Lower leg skin (tissue), 4 donors: ENCODE data around the gene PTK7. TPM values are rescaled to one million over a fixed set of nuclear protein-coding genes. Genes with fewer than 3 reads are reported as not detected.
"Not testable (repeated sequence)": the region's sequence is repeated elsewhere in the genome, so short reads cannot be mapped to it uniquely, and the experiment has no call there.

Source experiments
- DNase-seq, 2 donors: peaks; one replicate each; pipeline ENCODE4 v3.0.0-alpha.2; 2019; ENCODE audit warnings: low spot score in 2 of 2
- H3K4me3 ChIP-seq: fragments of 200-600 bp; sonication (generic); 2 replicates; pipeline ENCODE4 v1.5.1; 2017; ENCODE audit warnings: mild to moderate bottlenecking, low read depth; ENCODE audit not compliant: poor library complexity, severe bottlenecking
- CTCF ChIP-seq, 3 donors: fragments of 450-650 bp; IDR thresholded peaks; one replicate each; pipeline ENCODE4 v1.5.1; 2016; ENCODE audit warnings: antibody characterized with exemption in 3 of 3, mild to moderate bottlenecking in 3 of 3, moderate library complexity in 2 of 3
- POLR2A ChIP-seq, 2 donors: fragments of 450-650 bp; IDR thresholded peaks; one replicate each; pipeline ENCODE4 v1.6.1; 2016 to 2017; ENCODE audit warnings: antibody characterized with exemption in 2 of 2, mild to moderate bottlenecking in 1 of 2, moderate library complexity in 1 of 2
- WGBS, 2 donors: methylation state at CpG; one replicate each; pipeline ENCODE4 v1.1.5; 2018; 5-methylcytosine and 5-hydroxymethylcytosine counted together
- intact Hi-C: fragments of 100-400 bp; cut with DNase I; formaldehyde crosslinking; loops from one replicate; pipeline ENCODE4 v1.15.0; 2023; ENCODE audit warnings: low total_unique reads
- total RNA-seq, 4 donors: library from RNA; depleted of rRNA; stranded (reverse); fragments of >200 nt; gene quantifications; one replicate each; pipeline ENCODE4 v1.1.0, GENCODE V29; 2016

PTK7 gene
- total RNA-seq, 4 donors from 2014 or later: 40.9 to 51.9 (median 49.7) TPM

GRCh38 chr6:43107344-43108062 is 31.4 kb downstream of the PTK7 start:
- no peak for TF ChIP-seq POLR2A (IDR thresholded peaks at IDR 0.05)
- TF ChIP-seq CTCF (IDR thresholded peaks at IDR 0.05): no peak
- no peak for DNase-seq
- intact Hi-C loops: no loop called here
- no peak overlapping the region for H3K4me3 ChIP-seq
- WGBS, 2 donors: 92 to 95% methylated on average over 12 of the region's 12 CpGs

- no peak for TF ChIP-seq POLR2A (IDR thresholded peaks at IDR 0.05)
- no peak for TF ChIP-seq CTCF (IDR thresholded peaks at IDR 0.05)
- 51% methylated on average over 12 of the region's 12 CpGs for WGBS, 2 donors
- DNase-seq: no peak
- no peak overlapping the region for H3K4me3 ChIP-seq
- intact Hi-C loops: no loop called here
These were observed 37.5 kb downstream of the PTK7 start for GRCh38 chr6:43113431-43114260.

GRCh38 chr6:43115365-43115764 is 39.3 kb downstream of the PTK7 start:
- intact Hi-C loops: no loop called here
- TF ChIP-seq CTCF (IDR thresholded peaks at IDR 0.05): no peak
- TF ChIP-seq POLR2A (IDR thresholded peaks at IDR 0.05): no peak
- no peak overlapping the region for H3K4me3 ChIP-seq
- 65% methylated on average over 6 of the region's 6 CpGs for WGBS, 2 donors
- no peak for DNase-seq

GRCh38 chr6:43117466-43117865 is 41.4 kb downstream of the PTK7 start:
- intact Hi-C loops, H3K4me3 ChIP-seq, DNase-seq: not testable (repeated sequence)
- 93 to 94% methylated on average over 8 of the region's 8 CpGs for WGBS, 2 donors

- TF ChIP-seq CTCF (IDR thresholded peaks at IDR 0.05): no peak
- no peak for TF ChIP-seq POLR2A (IDR thresholded peaks at IDR 0.05)
- intact Hi-C loops: no loop called here
- DNase-seq: no peak
- 81 to 93% methylated on average over 4 of the region's 4 CpGs for WGBS, 2 donors
- H3K4me3 ChIP-seq: no peak overlapping the region
These were observed 43.4 kb downstream of the PTK7 start for GRCh38 chr6:43119482-43119881.

GRCh38 chr6:43120101-43120763 is 44.1 kb downstream of the PTK7 start:
- 85 to 90% methylated on average over 9 of the region's 9 CpGs for WGBS, 2 donors
- TF ChIP-seq POLR2A (IDR thresholded peaks at IDR 0.05) (no peak), CTCF (IDR thresholded peaks at IDR 0.05) (no peak)
- intact Hi-C loops: no loop called here
- no peak for DNase-seq
- no peak overlapping the region for H3K4me3 ChIP-seq
